Embryonic facial prominence (tissue), 1 donor: ENCODE measurements around the gene ACP4.
"Not testable (repeated sequence)": the region's sequence is repeated elsewhere in the genome, so short reads cannot be mapped to it uniquely, and the experiment has no call there.

Experiments
- DNase-seq: peaks from one replicate; pipeline ENCODE4 v3.0.0-alpha.2; 2016; ENCODE audit errors: extremely low spot score

ACP4 gene

DNA sequence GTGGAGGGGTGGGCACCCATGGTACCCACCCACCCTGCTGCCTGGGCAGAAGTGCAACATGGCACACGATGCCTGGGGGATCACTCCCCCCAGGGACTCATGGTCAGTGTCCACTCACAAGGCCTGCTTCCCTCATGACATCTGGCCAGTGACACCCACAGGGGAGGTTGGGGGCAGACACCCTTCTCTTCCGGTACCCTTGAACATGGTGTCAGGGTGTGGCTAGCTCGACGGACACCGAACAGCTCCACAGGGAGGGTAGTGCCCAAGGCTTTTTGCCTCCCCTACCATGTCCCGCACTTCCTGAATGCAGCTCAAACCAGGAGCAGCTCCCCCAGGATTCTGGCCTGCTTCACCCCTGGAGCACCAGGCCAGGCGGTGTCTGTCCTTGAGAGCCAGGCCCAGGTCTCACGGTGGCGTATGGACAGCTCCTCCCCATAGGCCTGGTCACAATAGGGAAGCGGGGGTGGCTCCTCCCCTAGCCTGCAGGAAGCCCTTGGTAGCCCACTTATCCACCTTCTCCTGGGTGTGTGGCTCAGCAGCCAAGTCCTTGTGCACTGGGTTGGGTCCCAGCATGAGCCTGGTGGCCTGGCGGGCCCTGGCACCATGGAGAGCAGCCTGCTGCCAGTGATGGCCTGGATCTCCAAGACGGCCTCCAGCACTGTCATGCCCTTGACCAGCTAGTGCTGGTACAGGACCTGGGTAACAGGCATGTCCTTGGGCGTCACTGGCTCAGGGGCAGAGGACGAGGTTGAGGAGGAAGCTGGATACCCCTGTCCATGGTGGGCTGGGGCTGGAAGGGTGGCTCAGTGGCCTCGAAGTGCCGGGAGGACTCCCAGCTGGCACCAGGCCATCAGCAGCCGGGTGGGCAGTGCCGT lies 7.8 kb downstream of the ACP4 start:
- no peak for DNase-seq

DNA sequence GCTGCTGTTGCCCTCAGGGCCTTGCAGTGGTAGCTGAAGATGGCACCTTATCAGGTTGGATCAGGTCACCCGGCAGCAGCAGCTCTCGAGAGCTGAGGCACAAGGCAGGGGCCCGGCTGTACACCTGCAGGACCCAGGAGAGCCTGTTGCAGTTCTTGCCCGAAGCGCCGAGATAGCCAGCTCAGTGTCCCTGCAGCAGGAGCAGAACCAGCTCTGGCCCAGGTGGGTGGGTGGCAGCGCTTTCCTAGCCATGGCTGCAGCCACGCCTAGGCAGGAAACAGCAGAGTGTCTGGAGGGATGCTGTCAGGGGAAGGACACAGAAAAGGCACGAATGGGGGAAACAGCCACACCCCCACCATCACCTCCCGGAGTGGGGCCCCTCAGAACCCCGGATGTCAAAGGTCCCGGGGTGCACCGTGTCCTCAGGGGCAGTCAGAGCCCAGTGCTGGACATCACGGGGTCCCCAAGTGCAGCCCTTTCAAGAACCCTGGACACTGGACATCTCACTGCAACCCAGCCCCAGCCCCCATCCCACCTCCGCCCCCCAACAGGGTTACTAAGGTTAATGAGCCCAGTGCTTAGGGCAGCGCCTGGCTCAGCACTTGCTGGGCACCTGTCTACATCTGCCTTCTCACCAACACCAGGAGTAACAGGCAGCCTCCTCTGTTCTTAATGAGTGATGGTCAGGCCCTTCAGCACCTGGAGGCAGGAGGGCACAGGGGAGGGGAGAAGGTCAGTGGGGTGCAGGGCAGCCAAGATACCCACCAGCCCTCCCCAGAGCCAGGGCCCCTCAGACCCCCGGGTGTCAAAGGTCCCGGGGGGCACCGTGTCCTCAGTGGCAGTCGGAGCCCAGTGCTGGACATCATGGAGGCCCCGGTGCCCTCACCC lies 8.7 kb downstream of the ACP4 start:
- DNase-seq = no peak

DNA sequence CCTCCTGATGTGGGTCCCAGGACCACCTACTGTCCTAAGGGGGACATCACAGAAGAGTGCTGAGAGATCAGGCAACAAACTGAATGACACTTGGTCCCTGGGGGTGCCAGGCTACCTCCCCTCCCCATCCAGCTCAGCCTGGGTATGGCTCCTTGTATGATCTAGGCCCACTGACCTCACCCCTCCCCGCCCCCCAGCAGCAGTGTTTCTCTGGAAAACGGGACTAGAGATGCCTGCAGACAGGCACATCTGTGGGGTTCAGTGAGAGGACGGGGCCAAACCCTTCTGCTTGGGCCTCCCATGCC lies 9.3 kb downstream of the ACP4 start:
- DNase-seq = no peak

DNA sequence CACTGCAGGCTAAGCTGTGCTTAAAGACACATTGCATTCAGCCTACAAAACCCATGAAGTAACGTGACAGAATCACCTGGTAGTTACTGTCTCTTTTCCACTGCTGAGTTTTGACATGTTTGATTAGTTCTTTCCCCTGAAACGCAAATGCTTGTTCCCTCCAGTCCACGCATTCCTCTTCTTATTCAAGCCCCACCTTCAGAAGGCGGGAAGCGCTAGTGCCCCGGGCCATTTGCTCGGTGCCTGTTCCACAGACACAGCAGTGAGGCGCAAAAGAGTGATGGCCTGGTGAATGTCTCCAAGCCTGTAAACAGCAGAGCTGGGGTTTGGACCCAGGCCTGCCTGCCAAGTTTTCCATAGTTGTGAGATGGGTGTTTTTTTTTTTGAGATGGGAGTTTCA lies 10.9 kb downstream of the ACP4 start:
- DNase-seq = no peak

DNA sequence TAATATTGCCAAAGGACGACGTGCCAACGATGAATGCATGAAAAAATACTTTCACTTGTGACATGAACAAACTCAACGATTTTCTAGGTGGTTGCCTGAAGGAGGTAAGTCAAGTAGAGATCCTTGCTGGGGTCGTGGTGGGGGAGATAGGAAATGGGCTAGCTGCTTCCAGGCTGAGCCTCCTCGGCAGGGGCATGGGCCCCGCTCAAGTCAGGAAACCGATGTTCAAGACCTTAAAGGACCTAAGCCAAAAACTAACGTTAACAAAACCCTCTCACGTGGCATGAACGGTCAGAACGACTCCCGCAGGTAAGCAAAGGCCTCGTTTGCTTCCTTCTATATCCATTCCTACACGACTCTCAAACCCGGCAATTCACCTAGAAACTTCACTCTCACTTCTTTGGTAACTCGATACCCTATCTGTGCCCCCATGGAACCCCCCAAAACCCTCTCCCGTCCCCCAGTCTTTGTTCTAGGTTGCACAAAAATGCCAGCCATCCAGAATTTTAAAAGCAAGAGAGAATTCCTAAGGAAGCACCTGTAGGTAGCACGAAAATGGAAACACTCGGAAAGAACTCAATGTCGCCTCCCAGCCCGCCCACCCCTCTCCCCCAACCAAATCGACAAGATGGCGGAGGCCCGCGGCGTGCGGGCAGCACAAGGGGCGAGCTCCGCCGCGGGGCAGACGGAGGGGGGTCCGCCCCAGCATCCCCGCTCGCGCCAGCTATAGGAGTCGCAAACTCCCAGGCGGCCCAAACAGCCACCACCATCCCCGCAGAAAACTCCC lies 13.6 kb downstream of the ACP4 start:
- no peak for DNase-seq

DNA sequence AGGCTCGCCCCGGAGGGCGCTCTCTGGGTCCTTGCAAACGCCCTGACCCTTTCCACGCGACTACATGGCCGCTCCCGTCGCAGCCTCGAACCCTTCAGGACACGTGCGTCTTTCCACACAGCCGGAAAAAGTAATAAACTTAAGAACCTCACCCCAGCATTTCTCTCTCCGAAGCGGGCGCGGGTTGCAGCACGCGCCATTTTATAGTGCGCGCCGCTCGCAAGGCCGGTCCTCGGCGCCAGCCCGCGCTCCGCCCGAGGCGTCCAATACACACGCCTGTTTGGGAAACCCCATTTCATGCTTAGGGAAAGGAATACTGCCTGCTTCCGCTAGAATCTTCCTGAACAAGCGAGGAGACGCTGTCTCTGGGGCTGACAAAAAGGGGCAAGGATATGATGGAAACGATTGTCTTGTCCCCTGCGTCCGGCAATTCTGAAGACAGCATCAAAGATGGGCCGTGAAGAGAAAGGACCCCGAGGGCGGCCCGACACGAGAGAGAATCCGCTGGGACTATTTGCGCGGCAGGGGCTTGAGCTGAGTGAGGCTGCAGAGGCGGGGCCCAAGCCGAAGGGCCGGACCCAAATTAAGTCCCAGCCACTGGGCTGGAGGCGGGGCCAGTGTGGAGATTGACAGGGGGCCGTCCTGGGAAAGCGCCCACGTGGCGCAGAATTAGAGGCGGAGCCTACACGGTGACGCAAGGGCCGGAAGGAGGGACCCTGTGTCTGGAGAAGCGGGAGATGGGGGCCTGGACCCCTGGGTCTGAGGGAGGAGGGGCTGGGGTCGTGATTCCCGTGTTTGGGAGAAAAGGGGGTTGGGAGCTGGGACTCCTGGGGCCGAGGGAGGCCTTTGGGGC lies 14.4 kb downstream of the ACP4 start:
- DNase-seq = peak; percentile 98

DNA sequence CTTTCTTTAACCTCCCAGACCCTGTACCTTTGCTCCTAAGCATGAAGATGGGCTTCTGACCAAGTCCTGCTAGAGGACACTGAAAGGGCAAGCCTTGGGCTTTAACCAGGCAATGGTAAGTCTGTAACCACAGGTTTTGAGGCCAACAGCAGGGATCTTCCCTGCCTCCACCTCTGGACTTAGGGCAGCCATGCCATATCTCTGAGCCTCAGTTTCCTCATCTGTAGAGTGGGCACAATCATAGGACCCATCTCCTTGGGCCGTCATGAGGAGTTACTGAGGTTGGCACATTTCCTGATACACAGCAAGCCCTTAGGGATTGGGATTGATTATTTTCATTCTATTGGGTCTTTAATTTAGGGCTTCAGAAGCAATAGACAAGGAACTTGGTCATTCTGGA lies 18.6 kb downstream of the ACP4 start:
- no peak for DNase-seq

DNA sequence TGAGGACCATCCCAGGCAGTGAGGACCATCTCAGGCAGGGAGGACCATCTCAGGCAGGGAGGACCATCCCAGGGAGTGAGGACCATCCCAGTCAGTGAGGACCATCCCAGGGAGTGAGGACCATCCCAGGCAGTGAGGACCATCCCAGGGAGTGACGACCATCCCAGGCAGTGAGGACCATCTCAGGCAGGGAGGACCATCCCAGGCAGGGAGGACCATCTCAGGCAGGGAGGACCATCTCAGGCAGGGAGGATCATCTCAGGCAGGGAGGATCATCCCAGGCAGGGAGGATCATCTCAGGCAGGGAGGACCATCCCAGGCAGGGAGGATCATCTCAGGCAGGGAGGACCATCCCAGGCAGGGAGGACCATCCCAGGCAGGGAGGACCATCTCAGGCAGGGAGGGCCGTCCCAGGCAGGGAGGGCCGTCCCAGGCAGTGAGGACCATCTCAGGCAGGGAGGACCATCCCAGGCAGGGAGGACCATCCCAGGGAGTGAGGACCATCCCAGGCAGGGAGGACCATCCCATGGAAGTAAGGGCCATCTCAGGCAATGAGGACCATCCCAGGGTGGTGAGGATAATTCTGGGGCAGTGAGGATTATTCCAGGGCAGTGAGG lies 21.5 kb downstream of the ACP4 start:
- not testable (repeated sequence) for DNase-seq

DNA sequence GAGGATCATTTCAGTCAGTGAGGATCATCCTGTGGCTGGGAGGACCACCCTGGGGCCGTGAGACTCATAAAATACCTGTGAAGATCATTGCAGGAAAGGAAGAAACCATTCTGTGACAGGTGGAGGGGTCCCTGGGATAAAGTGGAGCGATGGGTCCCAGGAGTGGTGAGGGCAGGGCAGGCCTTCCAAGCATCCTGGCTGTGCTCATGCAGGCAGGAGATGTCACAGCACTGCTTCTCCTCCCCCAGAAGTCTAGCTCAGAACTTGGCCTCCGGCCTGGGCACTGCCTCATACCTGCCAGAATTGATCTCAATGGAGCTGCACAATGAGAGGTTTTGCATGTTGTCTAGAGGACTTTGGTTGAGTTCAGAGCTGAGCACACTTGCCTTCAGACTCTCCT lies 22.3 kb downstream of the ACP4 start:
- DNase-seq = no peak

DNA sequence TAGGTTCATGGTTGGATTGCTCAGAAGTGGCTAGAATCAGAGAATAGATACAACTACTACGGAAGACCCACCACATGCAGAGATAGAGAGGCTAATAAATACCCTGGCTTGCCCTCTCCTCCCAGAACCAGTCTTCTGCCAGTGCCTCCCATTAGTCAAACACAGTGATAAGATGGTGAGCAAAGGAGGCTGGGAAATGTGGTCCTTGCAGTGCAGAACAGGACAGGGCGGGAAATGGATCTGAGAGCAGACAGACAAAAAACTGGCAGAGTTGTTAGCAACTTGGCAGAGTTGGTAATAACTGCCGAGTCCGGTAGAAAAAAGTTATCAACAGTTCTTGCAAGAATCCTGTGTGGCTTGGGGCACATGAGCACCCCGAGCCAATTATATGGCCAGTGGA lies 24.7 kb downstream of the ACP4 start:
- no peak for DNase-seq

DNA sequence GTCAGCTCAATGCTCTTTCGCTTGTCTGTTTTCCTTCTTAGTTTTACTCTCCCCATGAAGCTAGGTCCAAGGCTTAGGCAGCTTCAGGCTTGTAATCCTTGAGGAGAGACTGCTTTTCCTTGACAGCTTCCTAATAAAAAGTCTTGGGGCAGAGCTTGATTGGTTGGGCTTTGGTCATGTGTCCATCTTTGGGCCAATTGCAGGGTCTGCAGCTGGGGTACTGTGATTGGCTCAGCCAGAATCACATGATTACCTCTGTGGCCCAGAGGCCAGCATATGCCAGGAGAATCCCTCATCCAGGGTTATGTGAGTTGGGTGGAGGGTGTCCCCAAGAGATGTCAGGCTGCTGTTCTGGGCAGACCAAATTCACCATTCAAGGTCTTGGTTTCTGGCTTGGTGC lies 25.2 kb downstream of the ACP4 start:
- DNase-seq = no peak

DNA sequence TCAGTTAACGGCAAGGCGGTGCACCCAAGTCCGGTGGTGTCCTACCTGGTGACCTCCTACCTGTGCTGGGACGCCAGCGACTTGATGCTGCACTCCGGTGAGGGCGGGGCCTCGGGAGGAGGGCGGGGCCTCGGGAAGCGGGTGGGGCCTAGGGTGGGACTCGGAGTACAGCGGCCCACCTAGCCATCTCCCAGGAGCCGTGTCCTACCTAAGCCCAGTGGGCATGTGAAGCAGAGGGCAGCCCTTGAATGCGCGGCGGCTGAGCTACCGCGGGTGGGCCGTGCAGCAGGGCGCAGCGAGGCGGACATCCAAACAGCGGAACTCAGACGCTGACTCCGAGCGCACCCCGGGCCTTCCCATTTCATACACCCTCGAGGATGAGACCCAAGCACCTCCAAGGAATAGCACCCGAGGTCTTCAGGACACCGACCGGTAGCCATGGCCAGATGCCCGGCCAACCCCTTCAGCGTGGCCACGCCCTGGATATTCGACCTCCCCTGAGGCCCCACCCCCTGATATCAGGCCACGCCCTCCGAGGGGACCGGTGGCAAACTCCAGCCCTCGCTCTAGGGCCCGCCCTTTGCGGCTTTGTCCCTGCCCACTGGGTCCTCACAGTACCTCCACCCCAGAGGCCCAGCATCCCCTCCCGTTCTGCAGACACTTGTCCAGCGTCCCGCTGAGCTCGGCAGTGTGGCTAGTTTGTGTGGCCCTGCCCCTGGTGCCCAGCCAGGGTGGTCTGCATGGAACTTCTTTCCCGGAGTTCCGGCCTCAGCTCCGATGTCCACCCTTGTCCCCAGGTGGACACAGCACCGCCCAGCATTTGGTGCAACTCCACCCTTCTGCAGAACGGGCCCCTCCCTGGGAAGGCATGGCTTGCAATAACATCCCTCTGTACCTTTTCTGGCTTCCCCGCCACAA lies 28.0 kb downstream of the ACP4 start:
- no peak for DNase-seq

DNA sequence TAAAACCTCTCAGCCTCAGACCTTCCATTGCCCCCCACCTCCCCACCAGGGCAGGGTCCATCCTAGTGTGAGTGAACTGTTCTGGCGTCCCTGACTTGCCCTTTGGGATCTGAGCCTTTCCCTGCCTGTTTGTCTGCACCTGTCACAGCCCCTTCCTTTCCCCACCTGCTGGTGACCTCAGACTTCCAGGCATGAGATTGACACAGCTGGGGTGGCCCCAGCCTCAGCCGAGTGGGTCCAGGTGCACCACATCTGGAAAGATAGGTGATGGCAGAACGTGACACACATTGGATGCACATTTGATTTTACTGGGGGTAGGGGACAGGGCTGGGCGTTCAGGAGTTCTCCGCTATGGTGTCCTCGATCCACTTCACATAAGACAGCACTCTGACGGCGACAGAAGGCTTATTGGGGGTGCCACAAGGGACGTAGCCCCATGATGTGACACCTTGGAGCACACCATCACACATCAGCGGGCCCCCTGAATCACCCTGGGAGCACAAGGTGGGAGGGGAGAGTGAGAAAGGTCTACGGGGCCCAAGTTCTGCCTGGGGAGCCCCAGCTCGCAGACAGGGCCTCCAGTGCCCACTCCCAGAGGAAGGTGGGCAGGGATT lies 28.8 kb downstream of the ACP4 start:
- DNase-seq = no peak

DNA sequence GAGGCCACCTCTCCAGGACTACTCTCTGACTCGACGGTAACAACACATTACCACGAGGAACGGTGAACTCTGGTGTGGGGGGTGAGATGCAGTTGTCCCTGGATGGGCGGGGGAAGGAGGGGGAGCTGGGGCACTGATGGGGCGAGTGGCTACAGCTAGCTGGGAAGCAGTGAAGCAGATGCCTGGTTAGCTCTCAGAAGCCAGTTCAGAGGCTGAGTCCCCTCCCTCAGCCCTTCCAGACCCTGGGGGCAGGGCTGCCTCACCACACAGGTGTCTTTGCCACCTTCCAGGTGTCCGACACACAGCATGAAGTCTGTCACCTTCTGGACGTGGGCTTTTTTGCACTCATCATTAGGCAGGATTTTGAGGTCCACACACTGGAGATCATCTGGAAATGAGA lies 29.4 kb downstream of the ACP4 start:
- DNase-seq = no peak

DNA sequence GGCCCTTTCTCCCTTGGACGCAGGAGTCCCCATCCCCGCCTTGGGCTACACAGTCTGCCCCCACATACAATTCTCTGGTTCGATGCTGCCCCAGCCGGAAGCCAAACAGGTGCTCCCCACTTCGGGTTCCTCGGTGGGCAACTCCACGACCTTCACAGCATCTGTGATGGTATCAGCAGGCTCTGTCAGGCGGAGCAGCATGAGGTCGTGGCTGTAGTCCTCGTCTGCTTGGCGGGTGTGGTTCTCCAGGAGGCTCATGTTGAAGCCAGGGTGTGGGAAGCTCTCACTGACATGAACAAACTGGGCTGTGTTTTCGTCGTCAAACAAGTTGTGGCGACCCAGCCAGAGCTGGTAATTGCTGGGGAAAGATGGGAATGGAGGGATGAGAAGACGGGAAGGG lies 29.9 kb downstream of the ACP4 start:
- DNase-seq = no peak

DNA sequence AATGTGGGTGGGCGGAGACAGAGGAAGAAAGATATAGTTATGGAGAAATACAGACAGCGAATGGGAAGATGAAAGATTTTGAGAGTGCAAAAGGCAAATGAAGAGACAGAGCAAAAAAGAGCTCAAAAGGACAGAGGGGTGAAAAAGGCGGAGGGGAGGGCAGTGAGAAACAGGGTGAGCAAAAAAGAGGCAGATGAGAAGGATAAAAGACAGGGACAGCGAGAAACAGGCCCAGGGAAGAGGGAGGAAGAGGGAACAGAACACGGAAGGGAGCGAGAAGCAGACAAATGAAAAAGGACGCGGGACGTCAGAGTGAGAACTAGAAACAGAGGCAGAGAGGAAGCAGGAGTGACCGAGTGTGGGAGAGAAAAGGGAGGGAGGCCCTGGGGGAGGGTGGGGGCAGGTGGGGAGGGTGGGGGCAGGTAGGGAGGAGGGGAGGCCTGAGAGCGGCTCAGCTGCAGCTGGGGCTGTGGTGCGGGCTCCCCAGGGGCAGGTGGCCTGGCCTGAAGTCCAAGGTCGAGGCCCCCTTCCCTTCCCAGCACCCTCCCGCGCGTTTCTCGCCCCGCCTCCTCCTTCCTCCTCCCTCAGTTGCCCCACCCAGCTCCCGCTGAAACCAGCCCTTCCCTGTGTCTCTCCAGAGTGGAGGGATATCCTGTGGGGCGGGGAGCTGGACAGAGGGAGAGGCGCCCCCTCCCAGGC lies 30.5 kb downstream of the ACP4 start:
- DNase-seq = no peak

DNA sequence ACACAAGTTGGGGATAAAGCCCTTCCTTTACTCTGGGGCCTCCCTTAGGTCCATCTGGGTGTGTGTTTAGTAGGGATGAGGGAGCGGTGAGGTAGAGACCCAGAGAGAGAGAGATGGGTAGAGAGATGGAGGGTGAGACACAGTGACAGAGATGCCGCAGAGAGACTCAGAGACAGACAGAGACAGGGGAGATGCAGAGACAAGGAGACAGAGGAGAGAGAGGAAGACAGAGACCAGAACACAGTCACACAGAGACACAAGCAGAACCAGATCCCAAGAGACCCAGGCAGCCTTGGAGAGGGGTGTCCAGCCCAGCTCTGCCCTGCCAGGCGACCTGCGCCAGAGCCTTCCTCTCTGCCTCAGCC lies 31.0 kb downstream of the ACP4 start:
- DNase-seq = no peak

DNA sequence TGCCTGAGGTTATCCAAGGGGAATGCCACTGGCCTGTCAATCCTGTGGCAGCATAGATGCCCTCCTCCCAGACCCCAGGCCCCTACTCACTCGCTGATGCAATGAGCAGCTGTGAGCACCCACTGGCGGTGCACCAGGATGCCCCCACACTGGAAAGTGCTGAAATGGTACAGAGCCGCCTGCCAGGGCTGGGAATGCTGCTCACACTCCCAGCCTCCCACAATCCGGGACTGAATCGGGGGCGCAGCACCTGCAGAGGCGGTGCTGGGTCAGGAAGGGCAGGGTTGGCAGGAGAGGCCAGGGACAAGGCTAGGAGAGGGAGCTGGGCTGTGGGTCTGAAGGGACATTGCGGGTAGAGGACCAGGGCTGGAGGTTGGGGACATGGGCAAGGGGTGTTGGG lies 31.4 kb downstream of the ACP4 start:
- DNase-seq = no peak

DNA sequence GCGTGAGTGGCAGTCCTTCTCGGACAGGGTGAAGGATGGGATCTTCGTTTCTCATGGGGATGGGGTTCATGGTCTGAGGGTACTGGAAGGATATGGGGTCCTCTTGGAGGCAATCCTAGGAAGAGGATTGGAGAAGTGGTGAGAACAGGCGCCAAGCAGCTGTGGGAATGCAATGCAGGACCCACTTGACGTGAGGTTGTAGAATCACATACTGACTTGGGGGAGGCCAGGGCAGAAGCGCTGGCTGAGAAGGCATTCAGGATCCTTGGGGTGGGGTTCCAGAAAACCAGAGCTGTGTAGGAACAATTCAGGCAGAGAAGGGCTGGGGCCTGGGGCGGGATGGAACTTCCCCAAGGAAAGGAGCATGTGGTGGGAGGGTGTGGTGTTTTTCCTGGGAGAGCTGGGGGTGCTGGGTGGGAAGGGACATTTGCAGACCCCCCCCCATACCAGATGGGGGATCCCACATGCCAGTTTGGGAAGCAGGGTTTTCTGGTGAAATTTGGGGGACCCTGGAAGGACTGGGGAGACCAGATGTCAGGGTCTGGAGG lies 32.5 kb downstream of the ACP4 start:
- no peak for DNase-seq
